GM18507 (cell line): ENCODE results near the gene PLA2G2F.

ENCODE experiments used
- DNase-seq: peaks from one replicate; pipeline ENCODE4 v3.0.0; 2011; ENCODE audit warnings: low read depth; ENCODE audit not compliant: insufficient read length; ENCODE audit errors: extremely low spot score
- FAIRE-seq: peaks from 2 replicates; lab custom pipeline; 2011; peaks lifted over from hg19 to GRCh38; lab: Jason Lieb, UNC

PLA2G2F gene

DNA sequence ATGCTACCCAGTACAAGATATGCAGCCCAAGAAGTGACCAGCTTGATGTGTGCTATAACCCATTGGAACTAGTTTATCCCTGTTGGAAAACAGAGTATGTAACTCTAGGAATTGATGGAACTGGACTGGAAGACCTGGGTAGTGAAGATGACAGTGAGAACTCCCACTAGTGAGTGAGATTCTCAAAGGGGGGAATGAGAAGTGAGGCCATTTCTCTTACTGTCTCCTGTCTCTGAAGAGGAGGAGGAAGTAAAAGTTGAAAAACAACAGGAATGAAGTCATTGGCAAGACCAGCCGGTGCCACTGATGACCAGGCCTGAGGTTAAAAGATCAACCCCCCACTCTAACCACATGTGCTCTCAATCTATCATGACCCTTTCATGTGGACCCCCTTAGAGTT, 20.9 kb downstream of the PLA2G2F start:
- FAIRE-seq, result no peak
- DNase-seq, result no peak

DNA sequence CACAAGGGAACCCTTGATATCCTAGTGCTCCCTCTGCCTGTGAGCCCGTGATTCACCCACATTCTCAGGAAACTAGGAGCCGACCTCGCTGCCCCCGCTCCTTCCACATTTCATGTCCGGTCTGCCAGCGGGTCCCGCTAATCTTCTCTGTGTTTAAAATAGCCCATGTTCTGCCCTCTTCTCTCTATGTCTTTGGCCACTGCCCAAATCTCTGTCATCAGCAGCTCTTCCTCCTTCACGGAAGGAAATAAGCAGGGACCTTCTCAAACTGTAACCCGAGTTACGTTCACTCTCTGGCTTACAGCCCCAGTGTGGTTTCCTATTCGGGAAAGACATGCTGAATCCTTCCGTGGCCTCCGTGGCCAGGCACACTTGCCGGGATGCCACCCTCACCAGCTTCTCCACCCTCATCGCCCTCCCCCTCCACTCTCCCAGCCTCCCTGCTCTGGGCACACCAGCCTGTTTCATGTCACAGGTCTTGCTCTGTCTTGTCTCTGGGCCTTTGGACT, 25.6 kb downstream of the PLA2G2F start:
- DNase-seq, result no peak
- no peak for FAIRE-seq

DNA sequence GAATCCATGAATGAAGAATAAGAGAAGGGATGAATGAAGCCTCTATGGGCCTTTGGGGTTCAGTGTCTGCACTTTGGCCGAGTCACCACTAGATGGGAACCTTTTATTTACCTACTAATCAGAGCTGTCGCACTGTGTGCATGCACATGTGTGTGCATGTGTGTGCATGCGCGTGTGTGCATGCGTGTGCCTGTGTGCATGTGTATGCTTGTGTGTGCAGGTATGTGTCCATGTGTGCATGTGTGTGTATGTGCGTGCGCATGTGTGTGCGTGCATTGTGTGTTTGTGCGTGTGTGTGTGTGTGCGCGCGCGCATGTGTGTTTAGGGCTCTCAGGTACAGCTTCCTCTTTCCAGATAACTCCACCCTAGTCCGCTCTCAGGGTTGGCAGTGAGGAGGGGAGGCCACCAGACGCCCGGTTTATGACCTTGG, 26.4 kb downstream of the PLA2G2F start:
- DNase-seq, result no peak

DNA sequence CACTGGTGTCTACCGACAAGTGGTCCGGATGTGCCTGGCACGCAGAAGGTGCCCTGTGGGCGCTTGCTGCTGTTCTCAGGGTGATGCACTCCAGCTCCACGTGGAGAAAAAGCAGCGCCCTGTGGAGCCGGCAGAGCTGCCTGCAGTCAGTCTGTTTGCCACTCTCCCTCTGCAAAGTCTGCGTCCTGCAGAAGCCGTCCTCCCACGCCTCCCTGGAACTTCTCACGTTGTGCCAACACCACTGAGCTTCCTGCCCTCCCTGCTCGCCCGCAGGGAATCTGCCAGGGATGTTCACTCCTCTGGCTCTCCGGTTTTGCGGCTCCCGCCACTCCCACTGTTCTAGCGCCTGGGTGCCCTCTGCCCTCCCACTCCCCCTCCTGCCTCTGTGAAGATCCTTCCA, 26.9 kb downstream of the PLA2G2F start:
- FAIRE-seq (no peak), DNase-seq (no peak)

More for the DNA sequence above, 26.4 kb downstream of the PLA2G2F start:
- no peak for FAIRE-seq

DNA sequence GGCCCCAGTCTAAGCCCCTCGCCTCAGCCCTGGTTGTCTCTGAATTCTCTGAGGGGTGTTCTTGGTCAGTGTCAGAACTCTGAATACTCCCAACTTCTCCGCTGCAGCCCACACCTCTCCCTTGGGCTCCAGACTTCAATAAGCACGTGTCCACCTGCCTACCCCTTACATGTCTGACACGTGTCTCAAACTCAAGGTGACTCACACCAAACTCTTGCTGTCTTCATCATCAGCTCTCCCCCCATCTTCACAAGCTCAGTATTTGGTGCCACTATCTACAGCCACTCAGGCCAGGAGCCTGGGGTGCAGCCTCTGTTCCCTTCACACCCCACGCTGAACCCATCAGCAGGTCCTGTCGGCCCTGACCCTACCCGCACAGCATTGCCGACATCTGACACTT, 28.0 kb downstream of the PLA2G2F start:
- FAIRE-seq (no peak), DNase-seq (no peak)

DNA sequence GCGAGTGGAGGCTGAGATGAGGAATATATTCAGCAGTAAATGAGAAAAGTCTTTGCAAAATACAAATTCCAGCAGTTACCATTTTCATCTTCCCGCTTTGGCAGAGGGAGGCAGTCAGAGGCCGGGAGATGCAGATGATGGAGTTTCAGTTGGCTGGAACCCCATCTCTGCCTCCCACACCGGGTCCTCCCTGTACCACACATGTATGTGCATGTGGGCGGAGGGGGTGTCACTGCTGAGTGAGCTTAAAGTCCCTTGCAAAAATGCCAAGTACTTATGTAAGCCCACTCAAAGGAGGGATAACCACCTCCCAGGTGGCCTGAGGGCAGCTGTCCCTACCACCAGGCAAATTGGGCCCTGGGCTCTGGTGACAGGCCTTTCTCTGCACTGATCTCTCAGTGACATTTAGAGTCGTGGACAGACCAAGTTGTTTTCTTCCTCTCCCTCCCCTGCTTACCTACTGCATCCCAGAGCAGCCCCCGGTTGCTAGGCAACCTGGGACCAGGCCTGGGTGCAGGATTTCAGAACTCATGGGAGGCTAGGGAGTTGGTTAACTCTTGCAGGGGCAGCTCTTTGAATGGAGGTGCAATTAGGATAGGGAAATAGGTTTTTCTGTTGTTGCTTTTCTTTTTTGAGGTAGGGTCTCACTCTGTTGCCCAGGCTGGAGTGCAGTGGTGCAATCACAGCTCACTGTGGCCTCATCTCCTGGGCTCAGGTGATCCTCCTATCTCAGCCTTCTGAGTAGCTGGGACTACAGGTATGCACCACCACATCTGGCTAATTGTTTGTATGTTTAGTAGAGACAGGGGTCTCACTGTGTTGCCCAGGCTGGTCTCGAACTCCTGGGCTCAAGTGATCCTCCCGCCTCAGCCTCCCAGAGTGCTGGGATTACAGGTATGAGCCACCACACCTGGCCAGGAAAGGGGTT, 29.7 kb downstream of the PLA2G2F start:
- FAIRE-seq (no peak), DNase-seq (no peak)

DNA sequence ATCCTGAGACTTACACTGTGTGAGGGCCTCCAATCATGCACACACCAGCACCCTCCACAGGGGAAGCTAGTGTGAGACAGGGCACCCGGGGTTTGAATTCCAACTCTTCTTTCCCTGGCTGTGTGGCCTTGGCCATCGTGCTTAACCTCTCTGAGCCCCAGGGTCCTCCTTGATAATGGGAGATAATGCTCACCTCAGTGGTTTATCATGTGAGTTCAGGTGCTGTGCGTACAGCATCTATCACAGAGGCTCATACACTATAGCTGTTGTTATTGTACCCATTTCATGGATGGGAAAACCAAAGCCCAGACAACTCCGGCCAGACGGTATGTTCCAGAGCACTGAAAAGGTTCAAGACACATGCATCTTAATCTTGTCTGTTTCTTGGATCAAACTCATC, 30.8 kb downstream of the PLA2G2F start:
- FAIRE-seq, result no peak

DNA sequence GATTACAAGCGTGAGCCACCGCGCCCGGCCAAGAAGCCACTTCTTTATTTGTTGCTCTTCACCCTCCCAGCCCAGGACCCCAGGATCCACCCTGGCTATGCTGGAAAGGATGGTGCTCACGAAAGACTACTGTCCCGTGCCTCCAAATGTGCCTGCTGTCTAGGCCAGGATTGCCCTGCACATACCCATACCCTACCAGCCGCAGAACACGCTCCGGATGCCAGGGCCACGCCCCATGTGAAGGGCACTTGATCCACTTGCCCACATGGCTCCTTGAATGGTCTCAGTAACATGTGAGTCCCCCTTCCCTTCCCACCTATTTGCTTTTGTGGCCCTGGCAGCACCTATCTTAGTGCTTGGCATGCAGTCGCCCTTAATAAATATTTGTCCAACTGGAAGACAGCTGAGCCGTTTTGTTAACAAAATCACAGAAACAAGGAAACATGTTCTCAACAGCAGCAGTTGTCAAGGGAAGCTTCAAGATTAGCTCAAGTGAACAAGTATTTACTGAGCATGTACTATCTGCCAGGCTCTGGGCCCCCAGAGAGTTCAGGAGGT, 33.0 kb downstream of the PLA2G2F start:
- DNase-seq (no peak), FAIRE-seq (no peak)

More for the DNA sequence above, 30.8 kb downstream of the PLA2G2F start:
- no peak for DNase-seq

DNA sequence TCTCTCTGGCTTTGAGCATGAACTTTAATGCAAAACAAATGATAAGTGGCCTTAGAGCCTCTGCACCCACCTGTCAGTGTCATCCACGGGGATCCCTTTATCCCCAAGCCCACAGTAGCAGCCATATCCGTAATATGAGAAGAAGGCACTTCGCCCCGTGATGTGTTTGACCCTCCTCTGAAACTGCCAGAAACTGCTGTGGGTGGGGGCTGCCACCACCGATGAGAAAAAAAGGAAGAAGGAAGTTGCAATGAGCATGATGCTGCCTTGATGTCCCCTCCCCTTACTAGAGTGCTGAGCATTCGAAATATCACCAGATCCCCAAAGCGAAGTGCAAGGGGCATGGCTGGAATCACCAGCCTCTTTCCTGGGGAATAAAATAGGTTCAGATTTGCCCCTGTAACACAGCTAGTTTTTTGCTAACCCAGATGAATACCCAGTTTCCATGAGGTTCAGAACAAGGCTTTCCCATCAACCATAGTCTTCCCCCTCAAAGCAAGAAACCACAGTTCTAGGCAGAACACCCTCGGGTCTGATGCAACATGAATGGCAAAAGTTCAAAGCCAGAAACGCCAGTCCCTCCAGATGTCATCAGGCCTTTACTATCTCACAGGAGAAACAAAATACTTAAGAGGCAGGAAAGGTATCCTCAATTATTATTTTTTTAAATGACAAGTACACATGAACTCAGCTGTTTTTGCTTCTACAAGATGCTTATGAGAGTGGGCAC, 36.0 kb downstream of the PLA2G2F start:
- DNase-seq (no peak), FAIRE-seq (no peak)

DNA sequence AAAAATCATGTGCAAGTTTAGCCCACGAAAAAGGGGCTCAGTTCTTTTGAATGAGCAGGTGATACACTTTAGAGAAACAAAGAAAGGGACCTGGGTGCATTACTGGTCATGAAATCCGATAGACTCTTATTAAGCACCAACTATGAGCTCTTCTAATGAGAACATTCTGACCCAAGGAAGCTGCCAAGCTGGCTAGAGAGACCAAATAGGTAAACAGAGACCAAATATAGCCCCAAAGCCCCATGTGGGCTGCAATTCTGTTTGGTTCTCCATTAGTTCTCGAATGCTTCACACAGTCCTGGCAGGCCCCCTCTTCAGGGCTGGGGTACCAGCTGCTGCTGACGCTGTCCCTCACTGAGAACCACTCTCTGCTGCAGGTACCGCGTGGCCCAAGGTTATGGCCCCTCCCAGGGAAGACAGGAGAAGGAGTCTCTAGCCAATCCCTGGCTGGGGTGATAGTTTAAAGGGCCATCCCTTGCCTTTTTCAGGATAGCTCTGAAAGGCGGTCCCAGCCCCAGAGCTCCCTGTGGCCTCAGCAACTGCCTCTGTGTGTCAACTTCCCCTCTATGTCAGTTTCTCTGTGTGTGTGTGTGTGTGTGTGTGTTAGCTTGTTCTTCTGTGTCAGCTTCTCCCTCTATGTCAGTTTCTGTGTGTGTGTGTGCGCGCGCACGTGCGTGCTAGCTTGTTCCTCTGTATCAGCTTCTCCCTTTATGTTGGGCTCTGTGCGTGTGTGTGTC, 39.7 kb downstream of the PLA2G2F start:
- FAIRE-seq, result no peak
- no peak for DNase-seq

DNA sequence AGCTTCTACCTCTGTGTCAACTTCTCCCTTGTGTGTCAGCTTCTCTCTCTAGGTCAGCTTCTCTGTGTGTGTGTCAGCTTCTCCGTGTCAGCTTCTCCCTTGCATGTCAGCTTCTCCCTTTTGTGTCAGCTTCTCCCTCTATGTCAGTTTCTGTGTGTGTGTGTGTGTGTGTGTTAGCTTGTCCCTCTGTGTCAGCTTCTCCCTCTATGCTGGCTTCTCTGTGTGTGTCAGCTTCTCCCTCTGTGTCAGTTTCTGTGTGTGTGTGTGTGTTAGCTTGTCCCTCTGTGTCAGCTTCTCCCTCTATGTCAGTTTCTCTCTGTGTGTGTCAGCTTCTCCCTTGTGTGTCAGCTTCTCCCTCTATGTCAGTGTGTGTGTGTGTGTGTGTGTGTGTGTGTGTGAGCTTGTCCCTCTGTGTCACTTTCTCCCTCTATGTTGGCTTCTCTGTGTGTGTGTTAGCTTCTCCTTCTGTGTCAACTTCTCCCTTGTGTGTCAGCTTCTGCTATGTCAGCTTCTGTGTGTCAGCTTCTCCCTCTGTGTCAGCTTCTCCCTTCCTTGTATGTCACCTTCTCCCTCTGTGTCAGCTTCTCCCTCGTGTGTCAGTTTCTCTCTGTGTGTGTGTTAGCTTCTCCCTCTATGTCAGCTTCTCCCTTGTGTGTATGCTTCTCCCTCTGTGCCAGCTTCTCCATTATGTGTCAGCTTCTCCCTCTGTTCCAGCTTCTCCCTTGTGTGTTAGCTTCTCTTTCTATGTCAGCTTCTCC, 40.4 kb downstream of the PLA2G2F start:
- DNase-seq (no peak), FAIRE-seq (no peak)

DNA sequence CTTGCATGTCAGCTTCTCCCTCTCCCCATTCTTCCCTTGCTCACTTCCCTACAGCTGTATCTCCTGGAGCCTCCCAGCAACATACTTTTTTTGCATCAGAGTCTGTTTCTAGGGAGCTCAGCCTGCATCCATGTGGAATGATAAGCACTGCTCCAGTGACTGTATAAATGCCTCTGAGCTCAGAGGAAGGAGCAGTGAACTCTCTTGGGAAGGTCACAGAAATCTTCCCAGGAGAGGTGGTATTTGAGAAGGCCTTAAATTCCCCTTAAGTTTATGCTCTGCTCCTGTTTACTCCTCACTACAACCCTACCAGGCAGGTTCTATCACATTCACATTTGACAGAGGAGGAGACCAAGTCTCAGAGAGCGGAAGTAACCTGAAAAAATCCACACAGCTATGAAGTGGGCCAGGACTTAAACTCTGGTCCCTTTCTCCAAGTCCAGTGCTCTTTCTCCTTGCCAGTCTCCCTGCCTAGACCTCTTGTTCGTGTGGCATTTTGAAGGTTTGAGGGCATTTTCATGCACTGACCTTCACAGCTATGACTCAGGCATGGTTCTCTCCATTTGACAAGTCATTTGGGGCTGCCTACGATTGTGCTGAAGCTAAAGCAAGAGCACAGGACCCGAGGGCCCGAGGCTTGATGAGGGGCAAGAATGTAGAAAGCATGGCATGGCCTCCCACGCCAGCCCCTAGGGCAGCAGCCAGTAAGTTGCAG, 41.2 kb downstream of the PLA2G2F start:
- no peak for FAIRE-seq
- DNase-seq, result no peak

DNA sequence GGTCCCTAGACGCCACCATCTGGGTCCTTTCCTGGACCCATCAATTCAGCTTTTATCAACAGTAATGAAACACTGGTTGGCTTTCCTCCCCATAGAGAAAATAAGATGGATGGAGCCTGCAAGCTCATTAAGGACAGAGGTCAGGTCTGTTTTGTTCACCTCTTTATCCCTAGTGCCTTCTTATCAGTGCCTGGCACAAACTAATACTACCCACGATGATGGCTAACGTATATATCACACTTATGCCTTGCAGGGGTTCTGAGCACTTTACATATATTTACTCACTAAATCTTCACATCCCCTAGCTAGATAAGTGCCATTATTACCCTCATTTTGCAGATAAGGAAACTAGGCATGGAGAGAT, 41.7 kb downstream of the PLA2G2F start:
- FAIRE-seq (no peak), DNase-seq (no peak)

DNA sequence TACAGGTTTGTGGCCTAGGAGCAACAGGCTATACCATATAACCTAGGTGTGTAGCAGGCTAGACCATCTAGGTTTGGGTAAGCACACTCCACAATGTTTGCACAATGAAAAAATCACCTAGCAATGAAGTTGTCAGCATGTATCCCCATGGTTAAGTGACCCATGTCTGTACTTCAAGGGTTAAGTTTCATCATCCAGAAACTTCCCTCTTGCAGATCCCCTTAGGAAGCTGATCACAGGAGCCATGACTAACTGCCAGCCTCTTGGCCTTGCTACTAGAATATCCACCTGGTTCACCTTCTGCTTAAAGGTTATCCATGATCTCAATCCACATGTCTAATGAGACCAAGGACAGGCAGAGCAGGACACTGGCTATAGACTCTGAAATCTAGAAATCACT, 43.3 kb downstream of the PLA2G2F start:
- FAIRE-seq, result no peak

DNA sequence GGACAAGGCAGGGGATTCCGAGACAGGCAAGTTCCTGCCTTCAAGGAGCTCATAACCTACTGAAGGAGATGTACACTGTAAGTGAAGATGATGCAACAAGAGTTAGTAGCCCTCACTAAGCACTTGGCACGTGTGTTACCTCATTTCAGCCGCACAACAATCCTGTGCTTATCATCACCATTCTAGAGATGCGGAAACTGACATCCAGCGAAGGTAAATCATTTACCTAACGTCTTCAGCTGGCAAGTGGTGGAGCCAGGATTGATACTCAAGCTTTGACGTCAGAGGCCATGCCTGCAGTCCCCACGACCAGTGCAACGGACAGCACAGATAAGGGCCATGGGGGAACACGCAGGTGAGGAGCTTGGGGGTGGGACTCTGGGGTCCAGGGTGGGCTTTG, 43.9 kb downstream of the PLA2G2F start:
- DNase-seq, result no peak
- no peak for FAIRE-seq

More for the DNA sequence above, 43.3 kb downstream of the PLA2G2F start:
- DNase-seq, result no peak

DNA sequence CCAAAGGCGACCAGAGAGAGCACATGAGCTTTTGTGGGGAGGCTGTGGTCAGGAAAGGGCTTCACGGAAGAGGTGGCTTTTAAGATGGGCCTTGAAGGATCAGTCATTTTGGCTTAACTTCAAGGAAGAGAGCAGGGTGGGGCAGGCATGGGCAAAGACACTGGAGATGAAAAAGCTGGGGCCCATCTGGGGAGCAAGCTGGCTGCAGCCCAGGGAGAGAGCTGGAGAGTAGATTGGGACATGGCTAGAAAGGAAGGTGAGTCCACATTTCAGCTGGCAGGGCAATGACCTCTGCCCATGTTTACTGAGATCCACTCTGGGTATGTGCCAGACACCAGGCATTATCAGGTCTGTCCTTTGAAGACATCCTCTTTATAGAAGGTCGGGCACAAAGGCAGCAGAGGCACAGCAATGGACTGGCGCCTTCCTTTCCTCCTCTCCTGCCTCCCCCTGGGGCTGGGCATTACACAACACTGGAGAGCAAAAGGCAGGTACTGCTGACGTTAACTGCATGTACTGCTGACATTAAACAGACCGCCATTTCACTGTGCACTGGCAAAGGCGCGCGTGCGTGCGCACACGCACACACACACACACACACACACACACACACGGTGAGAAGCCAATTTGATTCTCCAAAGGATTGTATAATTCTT, 44.6 kb downstream of the PLA2G2F start:
- FAIRE-seq (no peak), DNase-seq (no peak)

DNA sequence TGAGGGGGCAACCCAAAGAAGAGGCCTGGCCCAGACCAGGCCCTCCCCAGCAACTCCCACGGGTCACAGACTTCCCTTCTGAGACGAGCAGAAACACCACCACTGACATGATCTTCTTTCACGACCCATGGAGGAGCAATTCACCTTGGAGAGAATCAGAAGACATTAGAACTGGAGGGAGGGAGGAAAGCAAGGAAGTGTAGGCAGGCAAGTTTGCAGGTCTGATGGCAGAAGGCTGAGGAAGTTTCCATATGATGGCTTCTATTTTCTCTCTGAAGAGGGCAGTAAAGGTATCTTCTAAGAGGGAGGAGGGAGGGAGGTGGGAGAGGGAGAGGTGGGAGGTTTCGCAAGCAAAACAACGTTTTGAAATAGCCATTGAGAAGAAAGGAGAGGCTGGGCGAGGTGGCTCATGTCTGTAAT, 45.4 kb downstream of the PLA2G2F start:
- DNase-seq, result no peak
- FAIRE-seq, result no peak
